Astrocyte (in vitro differentiated cells and primary cell): ENCODE data around the gene CD226. TPM values are rescaled to one million over a fixed set of nuclear protein-coding genes. Genes with fewer than 3 reads are reported as not detected.
"Not testable (repeated sequence)": the region's sequence is repeated elsewhere in the genome, so short reads cannot be mapped to it uniquely, and the experiment has no call there.

ENCODE experiments used
- DNase-seq: peaks from one replicate; pipeline ENCODE4 v3.0.0-alpha.2; 2010; ENCODE audit warnings: low read depth
- FAIRE-seq: peaks from 2 replicates; lab custom pipeline; 2011; peaks lifted over from hg19 to GRCh38; lab: Jason Lieb, UNC
- H2AFZ ChIP-seq: 2 replicates; pipeline ENCODE4 v1.6.0; 2012; ENCODE audit warnings: low read depth, low read length, inconsistent platforms
- H3K27ac ChIP-seq: 2 replicates; pipeline ENCODE4 v1.5.1; 2011; ENCODE audit warnings: low read depth, low read length, inconsistent platforms
- H3K27me3 ChIP-seq: 2 replicates; pipeline ENCODE4 v1.6.0; 2011; ENCODE audit warnings: low read length, inconsistent platforms; ENCODE audit not compliant: insufficient read depth
- H3K36me3 ChIP-seq: 2 replicates; pipeline ENCODE4 v1.5.1; 2011; ENCODE audit warnings: low read length, inconsistent platforms; ENCODE audit not compliant: insufficient read depth
- H3K4me1 ChIP-seq: 2 replicates; pipeline ENCODE4 v1.5.1; 2011; ENCODE audit warnings: low read length, inconsistent platforms; ENCODE audit not compliant: insufficient read depth
- H3K4me2 ChIP-seq: 2 replicates; pipeline ENCODE4 v1.6.0; 2012; ENCODE audit warnings: low read length, inconsistent platforms
- H3K4me3 ChIP-seq: 2 replicates; pipeline ENCODE4 v1.5.1; 2011; ENCODE audit warnings: low read depth, mild to moderate bottlenecking, low read length, inconsistent platforms; ENCODE audit not compliant: insufficient read depth
- H3K79me2 ChIP-seq: 2 replicates; pipeline ENCODE4 v1.6.0; 2012; ENCODE audit warnings: mild to moderate bottlenecking, low read length, inconsistent platforms; ENCODE audit not compliant: insufficient read depth
- H3K9ac ChIP-seq: 2 replicates; pipeline ENCODE4 v1.6.0; 2012; ENCODE audit warnings: mild to moderate bottlenecking, low read length, inconsistent platforms
- H3K9me3 ChIP-seq: 2 replicates; pipeline ENCODE4 v1.5.1; 2012; ENCODE audit warnings: low read depth, mild to moderate bottlenecking, low read length, inconsistent platforms; ENCODE audit not compliant: insufficient read depth
- H4K20me1 ChIP-seq: 2 replicates; pipeline ENCODE4 v1.6.0; 2012; ENCODE audit warnings: low read length, inconsistent platforms; ENCODE audit not compliant: insufficient read depth
- H3K27ac Mint-ChIP-seq: one replicate; pipeline ENCODE4 v1.8.0; 2021; ENCODE audit warnings: mild to moderate bottlenecking, mixed read lengths; ENCODE audit not compliant: unreplicated experiment
- H3K27me3 Mint-ChIP-seq: one replicate; pipeline ENCODE4 v1.8.0; 2021; ENCODE audit warnings: low read depth, mixed read lengths; ENCODE audit not compliant: unreplicated experiment
- H3K36me3 Mint-ChIP-seq: one replicate; pipeline ENCODE4 v1.8.0; 2021; ENCODE audit warnings: low read depth, mixed read lengths; ENCODE audit not compliant: unreplicated experiment
- H3K4me1 Mint-ChIP-seq: one replicate; pipeline ENCODE4 v1.8.0; 2021; ENCODE audit warnings: low read depth, mixed read lengths; ENCODE audit not compliant: unreplicated experiment
- H3K4me3 Mint-ChIP-seq: one replicate; pipeline ENCODE4 v1.8.0; 2021; ENCODE audit warnings: mild to moderate bottlenecking, moderate library complexity, mixed read lengths; ENCODE audit not compliant: unreplicated experiment
- H3K9me3 Mint-ChIP-seq: one replicate; pipeline ENCODE4 v1.8.0; 2021; ENCODE audit warnings: mild to moderate bottlenecking, mixed read lengths; ENCODE audit not compliant: unreplicated experiment
- CTCF ChIP-seq: IDR thresholded peaks from 2 replicates; pipeline ENCODE4 v1.5.1; 2011; ENCODE audit warnings: low read depth, mild to moderate bottlenecking, inconsistent platforms, low read length, moderate library complexity; ENCODE audit not compliant: insufficient read depth
- EZH2 ChIP-seq: IDR thresholded peaks from 2 replicates; pipeline ENCODE4 v1.6.1; 2012; ENCODE audit warnings: mild to moderate bottlenecking, low read length, inconsistent platforms; ENCODE audit not compliant: insufficient read depth
- total RNA-seq: library from RNA; stranded (reverse); gene quantifications from 2 replicates; pipeline ENCODE4 v1.2.1, GENCODE V29; 2021

Gene CD226
- total RNA-seq, 1 donor from 2014 or later, result 0.07 TPM

- H3K27ac ChIP-seq, result no peak overlapping the region
- Mint-ChIP-seq H3K27me3 (no peaks in the 10 kb centered on the region), H3K36me3 (no peaks in the 10 kb centered on the region), H3K4me3 (no peak overlapping the region), H3K9me3 (peaks cover 1% of the 10 kb centered on the region), H3K27ac (no peak overlapping the region), H3K4me1 (peaks cover 5% of the 10 kb centered on the region)
- H4K20me1 ChIP-seq, result no peaks in the 10 kb centered on the region
- H3K4me3 ChIP-seq, result no peak overlapping the region
- no peak for TF ChIP-seq CTCF
- no peak for TF ChIP-seq EZH2
- no peaks in the 10 kb centered on the region for H3K4me1 ChIP-seq
- H3K27me3 ChIP-seq, result no peaks in the 10 kb centered on the region
- H3K9me3 ChIP-seq, result no peaks in the 10 kb centered on the region
- H3K9ac ChIP-seq, result no peak overlapping the region
- FAIRE-seq, result no peak
- H3K4me2 ChIP-seq, result no peak overlapping the region
- H3K79me2 ChIP-seq, result no peaks in the 10 kb centered on the region
- H3K36me3 ChIP-seq, result no peaks in the 10 kb centered on the region
- H2AFZ ChIP-seq, result no peak overlapping the region
- DNase-seq, result no peak
Observed at GRCh38 chr18:69880083-69880482, 67.6 kb downstream of the CD226 start.

GRCh38 chr18:69879051-69879450 is 68.6 kb downstream of the CD226 start:
- not testable (repeated sequence) for H3K79me2 ChIP-seq, H3K9me3 ChIP-seq, H3K27me3 Mint-ChIP-seq, H4K20me1 ChIP-seq, H3K27ac ChIP-seq, H3K27ac Mint-ChIP-seq, H3K4me3 ChIP-seq, H3K4me3 Mint-ChIP-seq, H3K4me2 ChIP-seq, H3K36me3 ChIP-seq, H3K9ac ChIP-seq, H3K4me1 Mint-ChIP-seq, H3K36me3 Mint-ChIP-seq, H3K27me3 ChIP-seq, H3K4me1 ChIP-seq, H2AFZ ChIP-seq, FAIRE-seq, DNase-seq, H3K9me3 Mint-ChIP-seq

- no peak for FAIRE-seq
- H3K9me3 Mint-ChIP-seq, result peaks cover 1% of the 10 kb centered on the region
Observed at GRCh38 chr18:69878213-69878933, 69.3 kb downstream of the CD226 start.

More at GRCh38 chr18:69878213-69878933, 69.3 kb downstream of the CD226 start:
- H3K4me2 ChIP-seq, result no peak overlapping the region
- H3K36me3 ChIP-seq, result no peaks in the 10 kb centered on the region
- no peaks in the 10 kb centered on the region for H3K79me2 ChIP-seq
- Mint-ChIP-seq H3K27me3 (no peaks in the 10 kb centered on the region), H3K36me3 (no peaks in the 10 kb centered on the region), H3K4me3 (no peak overlapping the region), H3K27ac (no peak overlapping the region), H3K4me1 (peaks cover 5% of the 10 kb centered on the region)
- no peak overlapping the region for H3K9ac ChIP-seq
- DNase-seq, result no peak
- no peaks in the 10 kb centered on the region for H3K27me3 ChIP-seq
- no peak overlapping the region for H2AFZ ChIP-seq
- H4K20me1 ChIP-seq, result no peaks in the 10 kb centered on the region
- no peaks in the 10 kb centered on the region for H3K9me3 ChIP-seq
- no peak overlapping the region for H3K27ac ChIP-seq
- no peaks in the 10 kb centered on the region for H3K4me1 ChIP-seq
- no peak for TF ChIP-seq CTCF
- no peak for TF ChIP-seq EZH2
- H3K4me3 ChIP-seq, result no peak overlapping the region
